Muscle of leg (tissue), 11 donors: ENCODE results near the gene NIPA2. TPM values are rescaled to one million over a fixed set of nuclear protein-coding genes. Genes with fewer than 3 reads are reported as not detected.

Source experiments
- DNase-seq: peaks from one replicate; pipeline ENCODE4 v3.0.0; 2013
- H3K27ac ChIP-seq: one replicate; pipeline ENCODE4 v1.5.1; 2013; ENCODE audit warnings: mild to moderate bottlenecking, low read length, control low read depth
- H3K27me3 ChIP-seq: one replicate; pipeline ENCODE4 v1.6.1; 2013; ENCODE audit warnings: low read length; ENCODE audit not compliant: control insufficient read depth, insufficient read depth
- H3K36me3 ChIP-seq: one replicate; pipeline ENCODE4 v1.6.1; 2013; ENCODE audit warnings: low read length; ENCODE audit not compliant: control insufficient read depth, insufficient read depth
- H3K4me1 ChIP-seq: one replicate; pipeline ENCODE4 v1.6.1; 2013; ENCODE audit warnings: low read length; ENCODE audit not compliant: control insufficient read depth, insufficient read depth
- H3K4me3 ChIP-seq: one replicate; pipeline ENCODE4 v1.5.1; 2013; ENCODE audit warnings: low read length, control low read depth
- H3K9me3 ChIP-seq: replicated peaks from 2 replicates; pipeline ENCODE4 v1.6.1; 2013; ENCODE audit warnings: low read depth, low read length; ENCODE audit not compliant: control insufficient read depth
- WGBS: methylation state at CpG from one replicate; pipeline ENCODE4 v1.1.5; 2013; ENCODE audit warnings: missing lambda C conversion rate; ENCODE audit not compliant: insufficient coverage; 5-methylcytosine and 5-hydroxymethylcytosine counted together
- polyA plus RNA-seq, 8 donors: library from polyadenylated mRNA; unstranded; fragments of 120-200 nt; gene quantifications; one replicate each; pipeline versions ENCODE4 v1.2.1 to v1.2.3, GENCODE V29; 2013; ENCODE audit warnings: inconsistent platforms in 1 of 8, low replicate concordance in 1 of 8; ENCODE audit not compliant: insufficient read length in 8 of 8, insufficient read depth in 1 of 8
- total RNA-seq: library from RNA; stranded (reverse); fragments of 120-200 nt; gene quantifications from one replicate; pipeline ENCODE4 v1.2.4, GENCODE V29; 2013

NIPA2 gene
- total and polyA plus RNA-seq, 9 donors = 37.7 to 46.8 (median 41.0) TPM

- no peak for DNase-seq
- Histone ChIP-seq H3K4me1 (no peaks in the 10 kb centered on the region), H3K27me3 (no peaks in the 10 kb centered on the region), H3K27ac (no peak overlapping the region), H3K9me3 (no peaks in the 10 kb centered on the region), H3K4me3 (no peak overlapping the region), H3K36me3 (peaks cover 71% of the 10 kb centered on the region)
- 98% methylated on average over 6 of the region's 16 CpGs for WGBS
Observed at GRCh38 chr15:22907161-22907950, 68.9 kb downstream of the NIPA2 start.

GRCh38 chr15:22908830-22909229 lies 70.4 kb downstream of the NIPA2 start:
- no peak for DNase-seq
- Histone ChIP-seq H3K4me1 (no peaks in the 10 kb centered on the region), H3K27me3 (no peaks in the 10 kb centered on the region), H3K4me3 (no peak overlapping the region), H3K27ac (no peak overlapping the region), H3K36me3 (peaks cover 66% of the 10 kb centered on the region), H3K9me3 (no peaks in the 10 kb centered on the region)
- WGBS = 93% methylated on average over 3 of the region's 9 CpGs

GRCh38 chr15:22911306-22911705 lies 72.8 kb downstream of the NIPA2 start:
- no peaks in the 10 kb centered on the region for H3K4me1 ChIP-seq
- 88% methylated on average over 5 of the region's 8 CpGs for WGBS

GRCh38 chr15:22912256-22912655 lies 73.8 kb downstream of the NIPA2 start:
- H3K4me3 ChIP-seq = no peak overlapping the region
- no peak for DNase-seq
- peaks cover 84% of the 10 kb centered on the region for H3K36me3 ChIP-seq
- H3K27me3 ChIP-seq = no peaks in the 10 kb centered on the region
- H3K4me1 ChIP-seq = no peaks in the 10 kb centered on the region
- H3K9me3 ChIP-seq = no peaks in the 10 kb centered on the region
- 92% methylated on average over 11 of the region's 12 CpGs for WGBS
- no peak overlapping the region for H3K27ac ChIP-seq

More at GRCh38 chr15:22911306-22911705, 72.8 kb downstream of the NIPA2 start:
- H3K4me3 ChIP-seq = no peak overlapping the region
- no peak overlapping the region for H3K27ac ChIP-seq
- H3K9me3 ChIP-seq = no peaks in the 10 kb centered on the region
- no peak for DNase-seq
- peaks cover 81% of the 10 kb centered on the region for H3K36me3 ChIP-seq
- H3K27me3 ChIP-seq = no peaks in the 10 kb centered on the region

GRCh38 chr15:22913646-22914380 lies 75.3 kb downstream of the NIPA2 start:
- Histone ChIP-seq H3K9me3 (no peaks in the 10 kb centered on the region), H3K27me3 (no peaks in the 10 kb centered on the region), H3K27ac (no peak overlapping the region), H3K36me3 (peaks cover 84% of the 10 kb centered on the region), H3K4me1 (no peaks in the 10 kb centered on the region), H3K4me3 (no peak overlapping the region)
- WGBS = 91% methylated on average over 10 of the region's 13 CpGs
- DNase-seq = no peak

GRCh38 chr15:22915866-22916515 lies 77.5 kb downstream of the NIPA2 start:
- peaks cover 73% of the 10 kb centered on the region for H3K36me3 ChIP-seq
- no peaks in the 10 kb centered on the region for H3K9me3 ChIP-seq
- no peaks in the 10 kb centered on the region for H3K27me3 ChIP-seq
- no peak overlapping the region for H3K27ac ChIP-seq
- no peak for DNase-seq
- no peaks in the 10 kb centered on the region for H3K4me1 ChIP-seq
- no peak overlapping the region for H3K4me3 ChIP-seq
- WGBS = 94% methylated on average over 23 of the region's 25 CpGs

- no peaks in the 10 kb centered on the region for H3K27me3 ChIP-seq
- H3K27ac ChIP-seq = no peak overlapping the region
- 89% methylated on average over 36 of the region's 36 CpGs for WGBS
- DNase-seq = no peak
- H3K36me3 ChIP-seq = peaks cover 65% of the 10 kb centered on the region
- no peaks in the 10 kb centered on the region for H3K9me3 ChIP-seq
- H3K4me3 ChIP-seq = no peak overlapping the region
- H3K4me1 ChIP-seq = no peaks in the 10 kb centered on the region
Observed at GRCh38 chr15:22916606-22917350, 78.3 kb downstream of the NIPA2 start.

- Histone ChIP-seq H3K4me1 (no peaks in the 10 kb centered on the region), H3K27ac (no peak overlapping the region), H3K4me3 (no peak overlapping the region), H3K9me3 (no peaks in the 10 kb centered on the region), H3K36me3 (peaks cover 65% of the 10 kb centered on the region), H3K27me3 (no peaks in the 10 kb centered on the region)
- 92% methylated on average over 13 of the region's 18 CpGs for WGBS
- no peak for DNase-seq
Observed at GRCh38 chr15:22917556-22917955, 79.1 kb downstream of the NIPA2 start.
